Vagina (tissue), 2 donors: ENCODE data around the gene MVD.

Experiments
- POLR2A ChIP-seq, 2 donors: fragments of 450-650 bp; IDR thresholded peaks; one replicate each; pipeline ENCODE4 v1.6.1; 2017; ENCODE audit warnings: antibody characterized with exemption in 2 of 2, mild to moderate bottlenecking in 2 of 2, moderate library complexity in 2 of 2
- POLR2AphosphoS5 ChIP-seq, 2 donors: sonication (generic); formaldehyde crosslinking; IDR thresholded peaks; one replicate each; pipeline ENCODE4 v1.9.0; 2017; ENCODE audit warnings: antibody characterized with exemption in 2 of 2, mild to moderate bottlenecking in 2 of 2, low read depth in 1 of 2; ENCODE audit not compliant: insufficient read depth in 1 of 2
- TF ChIP-seq, protein P1 (sequence below), 3 experiments: fragments of 450-650 bp in 2 of 3; fragments of 200-600 bp in 1 of 3; sonication (generic) in 1 of 3; IDR thresholded peaks; one replicate each; pipeline ENCODE4 v1.5.1; 2017 to 2019; ENCODE audit warnings: antibody characterized with exemption in 3 of 3, mild to moderate bottlenecking in 2 of 3, moderate library complexity in 2 of 3

DNA sequence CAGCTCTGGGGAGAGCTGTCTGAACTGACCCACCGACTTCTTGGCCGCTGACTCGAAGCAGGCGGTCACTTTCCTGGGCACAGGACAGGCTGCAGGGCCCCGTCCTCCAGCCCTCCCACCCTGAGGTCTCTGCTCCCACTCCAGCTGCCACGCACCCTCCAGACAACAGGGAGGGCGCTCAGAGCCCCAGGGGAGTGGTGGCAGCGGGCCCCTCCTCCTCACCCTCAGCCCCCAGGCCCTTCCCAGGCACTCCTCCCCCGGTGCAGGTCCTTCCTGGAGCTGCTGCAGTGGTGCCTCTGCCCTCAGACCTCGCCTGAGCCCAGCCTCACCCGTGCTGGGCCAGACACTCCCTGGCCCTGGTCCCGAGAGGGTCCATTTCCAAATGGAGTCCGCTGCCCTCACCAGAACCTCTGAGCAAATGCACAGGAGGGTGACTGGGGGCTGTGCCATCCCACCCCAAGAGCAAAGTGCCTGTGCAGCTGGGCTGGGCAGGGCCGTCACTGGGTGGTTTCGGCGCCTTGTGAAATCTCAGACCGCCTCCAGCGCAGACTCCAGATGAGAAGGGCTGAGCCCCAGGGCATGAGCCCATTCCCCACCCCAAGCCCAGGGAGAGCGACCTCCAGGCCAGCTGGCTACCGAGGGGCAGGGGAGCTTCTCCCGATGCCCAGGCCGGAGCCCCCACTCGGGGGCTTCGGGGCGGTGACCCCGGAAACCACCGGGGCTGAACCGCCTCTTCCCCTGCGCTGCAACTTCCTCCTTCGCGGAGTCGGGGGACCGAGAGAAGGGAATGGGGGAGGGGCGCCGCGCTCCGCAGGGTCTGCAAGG lies 12.8 kb downstream of the MVD start:
- TF ChIP-seq, protein P1, sequence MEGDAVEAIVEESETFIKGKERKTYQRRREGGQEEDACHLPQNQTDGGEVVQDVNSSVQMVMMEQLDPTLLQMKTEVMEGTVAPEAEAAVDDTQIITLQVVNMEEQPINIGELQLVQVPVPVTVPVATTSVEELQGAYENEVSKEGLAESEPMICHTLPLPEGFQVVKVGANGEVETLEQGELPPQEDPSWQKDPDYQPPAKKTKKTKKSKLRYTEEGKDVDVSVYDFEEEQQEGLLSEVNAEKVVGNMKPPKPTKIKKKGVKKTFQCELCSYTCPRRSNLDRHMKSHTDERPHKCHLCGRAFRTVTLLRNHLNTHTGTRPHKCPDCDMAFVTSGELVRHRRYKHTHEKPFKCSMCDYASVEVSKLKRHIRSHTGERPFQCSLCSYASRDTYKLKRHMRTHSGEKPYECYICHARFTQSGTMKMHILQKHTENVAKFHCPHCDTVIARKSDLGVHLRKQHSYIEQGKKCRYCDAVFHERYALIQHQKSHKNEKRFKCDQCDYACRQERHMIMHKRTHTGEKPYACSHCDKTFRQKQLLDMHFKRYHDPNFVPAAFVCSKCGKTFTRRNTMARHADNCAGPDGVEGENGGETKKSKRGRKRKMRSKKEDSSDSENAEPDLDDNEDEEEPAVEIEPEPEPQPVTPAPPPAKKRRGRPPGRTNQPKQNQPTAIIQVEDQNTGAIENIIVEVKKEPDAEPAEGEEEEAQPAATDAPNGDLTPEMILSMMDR (IDR thresholded peaks at IDR 0.05), result no peak
- no peak for TF ChIP-seq POLR2AphosphoS5 (IDR thresholded peaks at IDR 0.05; ENCODE audit: insufficient read depth in 1 of 2, low read depth in 1 of 2)
- no peak for TF ChIP-seq POLR2A (IDR thresholded peaks at IDR 0.05)
